PC-3 (cell line): ENCODE data around the gene TGFB2. TPM values are rescaled to one million over a fixed set of nuclear protein-coding genes. Genes with fewer than 3 reads are reported as not detected.

Experiments used
- ATAC-seq: fragments of 200-7000 bp; cut with Tn5 transposase; 2 replicates; pipeline ENCODE4 v1.9.1; 2020; ENCODE audit warnings: mild to moderate bottlenecking, moderate library complexity
- BruUV-seq: library from RNA; stranded (reverse); fragments of 400-500 nt; replicated peaks from 2 replicates; lab custom pipeline; 2021; lab: Mats Ljungman, UMichigan
- CTCF ChIA-PET: fragments of 300-600 bp; sonication (Branson Sonifier 250); formaldehyde crosslinking; loops from one replicate; lab custom pipeline; 2022; ENCODE audit warnings: antibody characterized with exemption; lab: Charles Lee
- POLR2A ChIA-PET: fragments of 300-600 bp; sonication (Branson Sonifier 250); formaldehyde crosslinking; loops from one replicate; lab custom pipeline; 2022; ENCODE audit warnings: antibody characterized with exemption; ENCODE audit not compliant: unreplicated experiment; lab: Charles Lee
- DNase-seq: peaks from one replicate; pipeline ENCODE4 v3.0.0-alpha.2; 2015
- H2AFZ ChIP-seq: fragments of 300-600 bp; sonication (generic); 2 replicates; pipeline ENCODE4 v1.6.0; 2016; ENCODE audit warnings: antibody characterized with exemption, low read length
- H3F3A ChIP-seq: fragments of 300-600 bp; sonication (generic); one replicate; pipeline ENCODE4 v1.6.0; 2017; ENCODE audit warnings: antibody characterized with exemption, low read length, control low read depth, mild to moderate bottlenecking; ENCODE audit not compliant: unreplicated experiment
- H3K27ac ChIP-seq: fragments of 300-600 bp; sonication (generic); 2 replicates; pipeline ENCODE4 v1.5.1; 2016; ENCODE audit warnings: mild to moderate bottlenecking, low read length
- H3K27me3 ChIP-seq: fragments of 300-600 bp; sonication (generic); 2 replicates; pipeline ENCODE4 v1.6.1; 2016; ENCODE audit warnings: low read length, mixed read lengths
- H3K36me3 ChIP-seq: fragments of 300-600 bp; sonication (generic); 2 replicates; pipeline ENCODE4 v1.6.1; 2016; ENCODE audit warnings: low read depth, mixed run types, low read length, mixed read lengths
- H3K4me1 ChIP-seq: fragments of 300-600 bp; sonication (generic); 2 replicates; pipeline ENCODE4 v1.5.1; 2016; ENCODE audit warnings: low read length; ENCODE audit not compliant: insufficient read depth
- H3K4me2 ChIP-seq: fragments of 300-600 bp; sonication (generic); 2 replicates; pipeline ENCODE4 v1.6.0; 2016; ENCODE audit warnings: low read length
- H3K4me3 ChIP-seq: fragments of 300-600 bp; sonication (generic); 2 replicates; pipeline ENCODE4 v1.5.1; 2016; ENCODE audit warnings: mild to moderate bottlenecking, low read length, mixed read lengths
- H3K79me2 ChIP-seq: fragments of 300-600 bp; sonication (generic); 2 replicates; pipeline ENCODE4 v1.6.1; 2017; ENCODE audit warnings: low read length, mixed read lengths
- H3K9ac ChIP-seq: fragments of 300-600 bp; sonication (generic); 2 replicates; pipeline ENCODE4 v1.6.0; 2016; ENCODE audit warnings: mild to moderate bottlenecking, low read length
- H3K9me2 ChIP-seq: fragments of 300-600 bp; sonication (generic); replicated peaks from 2 replicates; pipeline ENCODE4 v1.6.1; 2016; ENCODE audit warnings: mixed run types, low read length, mixed read lengths
- H3K9me3 ChIP-seq: fragments of 300-600 bp; sonication (generic); 2 replicates; pipeline ENCODE4 v1.6.1; 2016; ENCODE audit warnings: low read length, mixed read lengths
- H4K20me1 ChIP-seq: fragments of 300-600 bp; sonication (generic); 2 replicates; pipeline ENCODE4 v1.6.1; 2016; ENCODE audit warnings: low read length, mixed read lengths
- CTCF ChIP-seq: fragments of 300-600 bp; sonication (generic); conservative IDR thresholded peaks from 2 replicates; pipeline ENCODE4 v1.5.1; 2017; ENCODE audit warnings: antibody characterized with exemption, low read depth, mild to moderate bottlenecking, low read length
- EZH2 ChIP-seq: fragments of 300-600 bp; sonication (generic); IDR thresholded peaks from one replicate; pipeline ENCODE4 v1.6.1; 2017; ENCODE audit warnings: antibody characterized with exemption, mild to moderate bottlenecking, low read length; ENCODE audit not compliant: unreplicated experiment
- EZH2phosphoT487 ChIP-seq: fragments of 300-600 bp; sonication (generic); IDR thresholded peaks from 2 replicates; pipeline ENCODE4 v1.6.1; 2018; ENCODE audit warnings: mild to moderate bottlenecking, antibody characterized with exemption, low read length, borderline replicate concordance
- intact Hi-C: fragments of 100-400 bp; cut with micrococcal nuclease; formaldehyde crosslinking; loops from 2 replicates; pipeline ENCODE4 v1.9.0; 2023
- total RNA-seq: library from RNA; depleted of rRNA; stranded (reverse); fragments of >200 nt; gene quantifications from 2 replicates; pipeline ENCODE4 v1.2.3, GENCODE V29; 2014

Gene TGFB2
- total RNA-seq, 1 experiment from 2014 or later, result 50.3 TPM

- H3K27ac ChIP-seq, result no peak overlapping the region
- peaks cover 88% of the 10 kb centered on the region for H3K79me2 ChIP-seq
- no peak for TF ChIP-seq EZH2
- no peak for TF ChIP-seq EZH2phosphoT487
- no peak for TF ChIP-seq CTCF
- ChIA-PET POLR2A (no interaction called here), CTCF (no interaction called here)
- no peaks in the 10 kb centered on the region for H3K9me3 ChIP-seq
- no TSS peak for BruUV-seq
- ATAC-seq, result no peak
- no peaks in the 10 kb centered on the region for H3K27me3 ChIP-seq
- no peak overlapping the region for H2AFZ ChIP-seq
- no peak for DNase-seq
- H3K4me3 ChIP-seq, result no peak overlapping the region
- H3K9ac ChIP-seq, result no peak overlapping the region
- H3K36me3 ChIP-seq, result peaks cover 24% of the 10 kb centered on the region
- no peak overlapping the region for H3K4me2 ChIP-seq
- intact Hi-C loops, result no loop called here
- H3K4me1 ChIP-seq, result peaks cover 18% of the 10 kb centered on the region
- no peaks in the 10 kb centered on the region for H3F3A ChIP-seq
- no peaks in the 10 kb centered on the region for H3K9me2 ChIP-seq
- H4K20me1 ChIP-seq, result no peaks in the 10 kb centered on the region
Observed at GRCh38 chr1:218395916-218396315, 50.8 kb downstream of the TGFB2 start.

GRCh38 chr1:218397752-218398339, 52.7 kb downstream of the TGFB2 start:
- no peak overlapping the region for H3K9ac ChIP-seq
- POLR2A ChIA-PET, result interaction anchor here (0.6 kb wide), 1 partner anchor 113 kb away, joined by 3 read pairs; the partner anchor contains the start of gene RRP15
- intact Hi-C loops, result no loop called here
- no TSS peak for BruUV-seq
- no peaks in the 10 kb centered on the region for H3K9me3 ChIP-seq
- peaks cover 15% of the 10 kb centered on the region for H3K4me1 ChIP-seq
- TF ChIP-seq CTCF, result no peak
- DNase-seq, result peak; percentile 83
- no peaks in the 10 kb centered on the region for H3K9me2 ChIP-seq
- no peak overlapping the region for H3K4me3 ChIP-seq
- no peak for ATAC-seq
- no peak overlapping the region for H2AFZ ChIP-seq
- CTCF ChIA-PET, result no interaction called here
- H3K79me2 ChIP-seq, result peaks cover 88% of the 10 kb centered on the region
- no peaks in the 10 kb centered on the region for H4K20me1 ChIP-seq
- peaks cover 15% of the 10 kb centered on the region for H3K36me3 ChIP-seq
- no peaks in the 10 kb centered on the region for H3F3A ChIP-seq
- 0 out of 2 replicates have a peak overlapping the region, but pooled peaks have one; percentile 0 for H3K4me2 ChIP-seq
- H3K27me3 ChIP-seq, result no peaks in the 10 kb centered on the region
- peak overlapping the region; percentile 31 for H3K27ac ChIP-seq

DNA sequence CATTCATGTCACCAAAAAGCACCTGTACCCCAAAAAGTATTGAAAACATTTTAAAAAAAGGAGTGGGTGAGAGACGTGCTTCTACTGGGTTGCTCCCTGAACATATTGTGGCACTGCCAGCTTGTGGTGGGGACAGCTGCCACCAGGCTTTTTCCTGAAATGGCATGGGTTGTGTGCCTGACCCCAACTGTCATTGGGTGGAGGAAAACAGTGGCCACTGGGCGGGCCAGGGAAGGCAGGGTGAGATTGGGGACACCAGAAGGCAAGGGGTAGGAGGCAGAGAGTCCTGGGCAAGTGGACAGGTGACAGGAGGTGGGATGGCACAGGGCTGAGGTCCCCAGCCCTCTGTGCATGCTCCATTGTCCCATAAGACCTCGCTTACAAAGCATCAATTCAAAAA, 55.5 kb downstream of the TGFB2 start:
- ChIA-PET CTCF (no interaction called here), POLR2A (no interaction called here)
- BruUV-seq, result no TSS peak
- Histone ChIP-seq H3K27me3 (no peaks in the 10 kb centered on the region), H3F3A (peaks cover 4% of the 10 kb centered on the region), H3K4me1 (peaks cover 15% of the 10 kb centered on the region), H3K9me3 (no peaks in the 10 kb centered on the region), H3K27ac (no peak overlapping the region), H3K36me3 (peaks cover 27% of the 10 kb centered on the region), H3K9ac (no peak overlapping the region), H2AFZ (no peak overlapping the region), H3K4me3 (no peak overlapping the region), H3K79me2 (peaks cover 92% of the 10 kb centered on the region), H3K9me2 (no peaks in the 10 kb centered on the region), H4K20me1 (no peaks in the 10 kb centered on the region), H3K4me2 (no peak overlapping the region)
- TF ChIP-seq EZH2phosphoT487, result no peak
- no peak for TF ChIP-seq CTCF
- no peak for TF ChIP-seq EZH2
- DNase-seq (no peak), ATAC-seq (no peak)
- intact Hi-C loops, result no loop called here
